Nephron (organoid): Measurements from ENCODE around the gene DOCK3.
"Not testable (repeated sequence)": the region's sequence is repeated elsewhere in the genome, so short reads cannot be mapped to it uniquely, and the experiment has no call there.

Experiments used
- H3K27ac Mint-ChIP-seq, 3 experiments: 2 replicates each; pipeline ENCODE4 v1.8.0; 2020; ENCODE audit warnings: mixed read lengths in 3 of 3, mild to moderate bottlenecking in 2 of 3, moderate library complexity in 1 of 3
- H3K27me3 Mint-ChIP-seq: 2 replicates; pipeline ENCODE4 v1.8.0; 2021; ENCODE audit warnings: low read depth, mild to moderate bottlenecking, moderate library complexity, mixed read lengths
- H3K36me3 Mint-ChIP-seq: 2 replicates; pipeline ENCODE4 v1.8.0; 2020; ENCODE audit warnings: low read depth, mixed read lengths
- H3K4me1 Mint-ChIP-seq: 2 replicates; pipeline ENCODE4 v1.8.0; 2020; ENCODE audit warnings: mixed read lengths
- H3K4me3 Mint-ChIP-seq, 3 experiments: 2 replicates each; pipeline ENCODE4 v1.8.0; 2020; ENCODE audit warnings: mild to moderate bottlenecking in 3 of 3, mixed read lengths in 3 of 3, moderate library complexity in 2 of 3
- H3K9me3 Mint-ChIP-seq: 2 replicates; pipeline ENCODE4 v1.8.0; 2020; ENCODE audit warnings: mixed read lengths
- TF ChIP-seq, protein P1 (sequence below), 3 experiments: fragments of 200-600 bp; sonication (generic); IDR thresholded peaks; one replicate each; pipeline ENCODE4 v1.5.0; 2021; ENCODE audit warnings: antibody characterized with exemption in 3 of 3; ENCODE audit not compliant: unreplicated experiment in 3 of 3

DOCK3 gene

GRCh38 chr3:51357856-51358255, 683.1 kb downstream of the DOCK3 start:
- H3K36me3 Mint-ChIP-seq = no peaks in the 10 kb centered on the region
- H3K9me3 Mint-ChIP-seq = peaks cover 2% of the 10 kb centered on the region
- H3K4me1 Mint-ChIP-seq = no peaks in the 10 kb centered on the region
- no peaks in the 10 kb centered on the region for H3K27me3 Mint-ChIP-seq
- H3K27ac Mint-ChIP-seq = no peak overlapping the region
- TF ChIP-seq, protein P1, sequence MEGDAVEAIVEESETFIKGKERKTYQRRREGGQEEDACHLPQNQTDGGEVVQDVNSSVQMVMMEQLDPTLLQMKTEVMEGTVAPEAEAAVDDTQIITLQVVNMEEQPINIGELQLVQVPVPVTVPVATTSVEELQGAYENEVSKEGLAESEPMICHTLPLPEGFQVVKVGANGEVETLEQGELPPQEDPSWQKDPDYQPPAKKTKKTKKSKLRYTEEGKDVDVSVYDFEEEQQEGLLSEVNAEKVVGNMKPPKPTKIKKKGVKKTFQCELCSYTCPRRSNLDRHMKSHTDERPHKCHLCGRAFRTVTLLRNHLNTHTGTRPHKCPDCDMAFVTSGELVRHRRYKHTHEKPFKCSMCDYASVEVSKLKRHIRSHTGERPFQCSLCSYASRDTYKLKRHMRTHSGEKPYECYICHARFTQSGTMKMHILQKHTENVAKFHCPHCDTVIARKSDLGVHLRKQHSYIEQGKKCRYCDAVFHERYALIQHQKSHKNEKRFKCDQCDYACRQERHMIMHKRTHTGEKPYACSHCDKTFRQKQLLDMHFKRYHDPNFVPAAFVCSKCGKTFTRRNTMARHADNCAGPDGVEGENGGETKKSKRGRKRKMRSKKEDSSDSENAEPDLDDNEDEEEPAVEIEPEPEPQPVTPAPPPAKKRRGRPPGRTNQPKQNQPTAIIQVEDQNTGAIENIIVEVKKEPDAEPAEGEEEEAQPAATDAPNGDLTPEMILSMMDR (IDR thresholded peaks at IDR 0.05; ENCODE audit: unreplicated experiment in 3 of 3) = no peak
- H3K4me3 Mint-ChIP-seq = no peak overlapping the region

- H3K27ac Mint-ChIP-seq = no peak overlapping the region
- peaks cover 5% of the 10 kb centered on the region for H3K9me3 Mint-ChIP-seq
- H3K4me1 Mint-ChIP-seq = no peaks in the 10 kb centered on the region
- H3K4me3 Mint-ChIP-seq = no peak overlapping the region
- TF ChIP-seq, protein P1 (IDR thresholded peaks at IDR 0.05; ENCODE audit: unreplicated experiment in 3 of 3) = no peak
- H3K27me3 Mint-ChIP-seq = no peaks in the 10 kb centered on the region
- H3K36me3 Mint-ChIP-seq = no peaks in the 10 kb centered on the region
These were observed 684.3 kb downstream of the DOCK3 start for GRCh38 chr3:51358981-51359380.

- Mint-ChIP-seq H3K27ac (no peak overlapping the region), H3K4me1 (no peaks in the 10 kb centered on the region), H3K36me3 (no peaks in the 10 kb centered on the region), H3K9me3 (peaks cover 7% of the 10 kb centered on the region), H3K27me3 (no peaks in the 10 kb centered on the region), H3K4me3 (no peak overlapping the region)
- TF ChIP-seq, protein P1 (IDR thresholded peaks at IDR 0.05; ENCODE audit: unreplicated experiment in 3 of 3) = no peak
These were observed 686.1 kb downstream of the DOCK3 start for GRCh38 chr3:51360806-51361205.

DNA sequence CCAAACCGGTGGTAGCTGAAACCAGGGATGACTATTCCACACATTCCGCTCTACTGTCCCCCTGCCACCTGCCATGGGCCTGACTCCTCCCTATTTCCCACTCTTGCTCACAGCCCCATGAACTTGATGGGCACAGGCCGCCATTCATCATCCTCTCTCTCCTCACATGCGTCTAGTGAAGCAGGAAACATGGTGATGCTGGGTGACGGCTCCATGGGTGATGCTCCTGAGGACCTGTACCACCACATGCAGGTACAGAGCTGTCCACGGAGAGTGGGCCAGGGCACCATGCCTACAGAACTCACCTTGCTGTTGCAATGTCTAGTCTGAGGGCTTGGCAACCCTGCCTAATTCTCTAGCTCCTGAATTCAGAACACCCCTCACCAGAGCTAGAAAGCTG, 687.0 kb downstream of the DOCK3 start:
- H3K4me3 Mint-ChIP-seq = no peak overlapping the region
- peaks cover 10% of the 10 kb centered on the region for H3K9me3 Mint-ChIP-seq
- TF ChIP-seq, protein P1 (IDR thresholded peaks at IDR 0.05; ENCODE audit: unreplicated experiment in 3 of 3) = no peak
- no peaks in the 10 kb centered on the region for H3K4me1 Mint-ChIP-seq
- H3K27ac Mint-ChIP-seq = no peak overlapping the region
- no peaks in the 10 kb centered on the region for H3K27me3 Mint-ChIP-seq
- H3K36me3 Mint-ChIP-seq = no peaks in the 10 kb centered on the region

DNA sequence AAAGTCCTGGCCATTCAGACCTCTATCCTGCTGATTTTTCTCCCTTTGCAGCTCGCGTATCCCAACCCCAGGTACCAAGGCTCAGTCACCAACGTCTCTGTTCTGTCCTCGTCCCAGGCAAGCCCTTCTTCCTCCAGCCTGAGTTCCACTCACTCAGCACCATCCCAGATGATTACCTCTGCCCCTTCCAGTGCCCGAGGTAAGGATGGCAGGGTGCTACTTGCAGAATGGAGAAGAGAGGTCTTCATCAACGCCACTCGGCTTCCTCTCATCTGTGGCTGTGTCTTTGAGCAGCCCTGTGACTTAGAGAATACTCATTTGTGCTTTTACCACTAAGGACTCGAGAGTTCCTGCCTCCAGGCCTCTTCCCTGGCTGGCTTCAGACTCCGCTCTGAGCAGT, 687.7 kb downstream of the DOCK3 start:
- H3K9me3 Mint-ChIP-seq = peaks cover 14% of the 10 kb centered on the region
- no peaks in the 10 kb centered on the region for H3K36me3 Mint-ChIP-seq
- TF ChIP-seq, protein P1 (IDR thresholded peaks at IDR 0.05; ENCODE audit: unreplicated experiment in 3 of 3) = no peak
- H3K4me1 Mint-ChIP-seq = no peaks in the 10 kb centered on the region
- no peak overlapping the region for H3K27ac Mint-ChIP-seq
- H3K4me3 Mint-ChIP-seq = no peak overlapping the region
- H3K27me3 Mint-ChIP-seq = peaks cover 3% of the 10 kb centered on the region

- not testable (repeated sequence) for H3K4me3 Mint-ChIP-seq, H3K4me1 Mint-ChIP-seq, H3K27ac Mint-ChIP-seq, H3K36me3 Mint-ChIP-seq
- Mint-ChIP-seq H3K9me3 (peaks cover 12% of the 10 kb centered on the region), H3K27me3 (peaks cover 14% of the 10 kb centered on the region)
These were observed 693.5 kb downstream of the DOCK3 start for GRCh38 chr3:51368276-51368675.
